ENCODE measurements around the gene FZD10. TPM values are rescaled to one million over a fixed set of nuclear protein-coding genes. Genes with fewer than 3 reads are reported as not detected.

FZD10 gene
- total and polyA plus RNA-seq, 2 of the 8 experiments (the other 6 are each of a cell fraction or from before 2014, with no cell fraction given) = 0.11 to 0.60 TPM

- Histone ChIP-seq H3K9me3 (ENCODE audit: insufficient read depth in 2 of 2, low read depth in 1 of 2, low read length in 1 of 2) (no peaks in the 10 kb centered on the region), H3K9ac (replicated peaks in 1 of 4; ENCODE audit: extremely low read depth in 1 of 4, low read depth in 3 of 4, low read length in 3 of 4) (no peak overlapping the region), H2BK20ac (ENCODE audit: low read length) (no peak overlapping the region), H2BK12ac (ENCODE audit: low read depth, low read length) (no peak overlapping the region), H3K14ac (ENCODE audit: insufficient read length) (no peak overlapping the region), H3K56ac (replicated peaks; ENCODE audit: insufficient read length, low read depth, low read length) (no peak overlapping the region), H4K91ac (replicated peaks; ENCODE audit: insufficient read length, low read length) (no peak overlapping the region), H3K27me3 (replicated peaks in 1 of 4; ENCODE audit: control insufficient read depth in 3 of 4, extremely low read depth in 1 of 4, insufficient read depth in 3 of 4, low read length in 3 of 4) (peaks cover 0 to 3% (median under 1%) of the 10 kb centered on the region in 4 experiments; a peak in 4 of 7 replicates), H3K23ac (ENCODE audit: insufficient read length) (no peak overlapping the region), H2BK5ac (ENCODE audit: low read depth, low read length) (no peak overlapping the region), H2AFZ (ENCODE audit: low read length) (no peak overlapping the region), H4K8ac (ENCODE audit: extremely low read depth, insufficient read depth, low read length) (no peak overlapping the region), H4K20me1 (replicated peaks in 1 of 2; ENCODE audit: control insufficient read depth in 1 of 2, insufficient read depth in 2 of 2, low read length in 2 of 2) (no peaks in the 10 kb centered on the region), H3K79me2 (ENCODE audit: control insufficient read depth in 1 of 2, insufficient read depth in 2 of 2, low read length in 2 of 2) (no peaks in the 10 kb centered on the region), H3K27ac (ENCODE audit: low read depth, low read length) (no peak overlapping the region), H3K79me1 (ENCODE audit: low read depth, low read length) (no peaks in the 10 kb centered on the region), H3K4me1 (replicated peaks in 1 of 4; ENCODE audit: control insufficient read depth in 3 of 4, insufficient read depth in 4 of 4, low read length in 3 of 4) (peaks cover 0 to 6% (median 4%) of the 10 kb centered on the region in 4 experiments; a peak in 5 of 7 replicates), H3K23me2 (ENCODE audit: low read depth, low read length) (no peaks in the 10 kb centered on the region), H2AK5ac (ENCODE audit: low read depth, low read length) (no peak overlapping the region), H3K4me2 (ENCODE audit: insufficient read depth in 1 of 2, low read depth in 2 of 2, low read length in 2 of 2) (no peak overlapping the region), H4K5ac (ENCODE audit: insufficient read length, low read depth, low read length) (no peak overlapping the region), H2BK120ac (replicated peaks; ENCODE audit: low read depth, low read length) (no peak overlapping the region), H2BK15ac (ENCODE audit: low read length) (no peak overlapping the region), H3K4me3 (ENCODE audit: extremely low read depth in 1 of 4, insufficient read depth in 2 of 4, low read depth in 3 of 4, low read length in 4 of 4) (no peak overlapping the region), H3K36me3 (ENCODE audit: control insufficient read depth in 2 of 4, insufficient read depth in 4 of 4, low read length in 3 of 4) (no peaks in the 10 kb centered on the region; a peak in 1 of 8 replicates), H3K4ac (replicated peaks; ENCODE audit: insufficient read length, low read depth, low read length) (no peak overlapping the region), H3K18ac (ENCODE audit: extremely low read depth, low read length) (no peak overlapping the region)
- no peak for FAIRE-seq
- WGBS, 2 experiments (ENCODE audit: extremely low coverage in 1 of 2, insufficient coverage in 1 of 2, insufficient read length in 1 of 2, insufficient replicate concordance in 2 of 2, low coverage in 1 of 2, low lambda C conversion rate in 2 of 2, missing lambda C conversion rate in 1 of 2) = 84% methylated on average over 7 of the region's 7 CpGs; no CpG with 5 or more reads in 1 of the 2 experiments
- DNase-seq (ENCODE audit: low read depth in 1 of 2, low spot score in 2 of 2) = no peak
- ChIA-PET POLR2A (ENCODE audit: partially characterized antibody) (no interaction called here), CTCF (ENCODE audit: partially characterized antibody) (interaction anchor here (1.0 kb wide), 1 partner anchor 157 kb away, joined by 3 read pairs; no protein-coding TSS in a partner anchor)
- TF ChIP-seq CBX5 (IDR thresholded peaks at IDR 0.05; ENCODE audit: low read depth, low read length) = no peak
- no peak for TF ChIP-seq SUZ12 (IDR thresholded peaks at IDR 0.05; ENCODE audit: low read length)
- no peak for TF ChIP-seq EP300 (IDR thresholded peaks at IDR 0.05; ENCODE audit: borderline replicate concordance in 1 of 2, low read depth in 2 of 2, low read length in 2 of 2)
- TF ChIP-seq ASH2L (IDR thresholded peaks at IDR 0.05; ENCODE audit: low read length) = no peak
These were observed 16.0 kb downstream of the FZD10 start for GRCh38 chr12:130178282-130178681.
